Pancreas (tissue), 10 donors: ENCODE data around the gene PGP. TPM values are rescaled to one million over a fixed set of nuclear protein-coding genes. Genes with fewer than 3 reads are reported as not detected.

Experiments used
- ATAC-seq, 4 donors: fragments of 200-7000 bp; cut with Tn5 transposase; one replicate each; pipeline versions ENCODE4 v1.8.0 to v1.9.1; 2020; ENCODE audit warnings: mild to moderate bottlenecking in 4 of 4, moderate library complexity in 4 of 4
- DNase-seq, 6 donors: peaks; one replicate each; pipeline ENCODE4 v3.0.0-alpha.2; 2020
- FAIRE-seq: peaks from 2 replicates; lab custom pipeline; 2012; peaks lifted over from hg19 to GRCh38; lab: Jason Lieb, UNC
- H3K27ac ChIP-seq, 4 donors: fragments of 200-600 bp; sonication (generic); 1 replicate in 3 of 4; 2 replicates in 1 of 4; pipeline versions ENCODE4 v1.5.0 to v1.8.0; 2020
- H3K27me3 ChIP-seq, 4 donors: fragments of 200-600 bp; one replicate each; pipeline ENCODE4 v1.8.0; 2021
- H3K36me3 ChIP-seq, 3 donors: fragments of 200-600 bp; sonication (generic) in 1 of 3; one replicate each; pipeline versions ENCODE4 v1.5.0 to v1.8.0; 2020 to 2021
- H3K4me1 ChIP-seq, 3 donors: fragments of 200-600 bp; one replicate each; pipeline ENCODE4 v1.8.0; 2021
- H3K4me3 ChIP-seq, 4 donors: fragments of 200-600 bp; sonication (generic) in 2 of 4; one replicate each; pipeline versions ENCODE4 v1.5.0 to v1.8.0; 2020 to 2021
- H3K9me3 ChIP-seq, 4 donors: fragments of 200-600 bp; one replicate each; pipeline ENCODE4 v1.8.0; 2021
- CTCF ChIP-seq, 4 donors: fragments of 200-600 bp; sonication (generic) in 3 of 4; IDR thresholded peaks; one replicate each; pipeline versions ENCODE4 v1.5.0 to v1.8.0; 2021; ENCODE audit warnings: antibody characterized with exemption in 4 of 4
- WGBS, 2 donors: extraction: QIAGEN DNeasy Blood & Tissue Kit; methylation state at CpG; one replicate each; pipeline ENCODE4 v1.1.7; 2013; 5-methylcytosine and 5-hydroxymethylcytosine counted together
- intact Hi-C, 3 donors: fragments of 100-400 bp; cut with DNase I; formaldehyde crosslinking; loops; one replicate each; pipeline versions ENCODE4 v1.11.1 to v1.14.2; 2022
- polyA plus RNA-seq, 2 donors: library from polyadenylated mRNA; stranded (reverse); fragments of 200-250 nt; gene quantifications; one replicate each; pipeline ENCODE4 v1.2.3, GENCODE V29; 2013
- total RNA-seq, 6 donors: library from RNA; stranded (reverse); fragmentation: NEBNext Ultra II Directional in 4 of 6; extraction: Animal tissue kit (Norgen Biotek cat#: 25700) in 4 of 6; gene quantifications; one replicate each; pipeline versions ENCODE4 v1.2.1 to v1.2.4, GENCODE V29; 2021 to 2023
- donor health status: healthy with polysubstance abuse.
- donor health status: DM: no; HTN: no; CAD: no; lungs with moderate emphysema.
- donor health status: DM: no; HTN: no; CAD: no.
- donor health status: control.
- donor health status: control.
- donor health status: Bipolar disorder and iron deficiency.
- donor health status: DM: yes; HTN: yes; CAD: no.
- donor health status: DM: no; HTN: no; CAD: no.
- donor health status: DM: no; HTN: no; CAD: no.
- donor health status: DM: yes; HTN: yes; CAD: no.

The PGP gene
- total and polyA plus RNA-seq, 8 donors = 2.9 to 10.2 (median 4.1) TPM

- no peak for DNase-seq
Observed at GRCh38 chr16:2198283-2198682, 16.4 kb downstream of the PGP start.

GRCh38 chr16:2197765-2198164, 16.9 kb downstream of the PGP start:
- H3K9me3 ChIP-seq = no peaks in the 10 kb centered on the region
- H3K4me3 ChIP-seq = no peak overlapping the region
- no peak for DNase-seq
- intact Hi-C loops = loop anchor here in 1 of 3 donors (10.0 kb wide), 1 partner anchor 57 kb away; the partner anchor contains the start of gene ECI1
- FAIRE-seq = no peak
- WGBS, 2 donors = 80 to 86% methylated on average over 6 of the region's 6 CpGs
- no peak for TF ChIP-seq CTCF (IDR thresholded peaks at IDR 0.05)
- ATAC-seq = no peak
- H3K27ac ChIP-seq = no peak overlapping the region
- peaks cover 5 to 7% (median 7%) of the 10 kb centered on the region in 3 donors for H3K4me1 ChIP-seq
- no peaks in the 10 kb centered on the region for H3K27me3 ChIP-seq
- no peaks in the 10 kb centered on the region for H3K36me3 ChIP-seq

More at GRCh38 chr16:2198283-2198682, 16.4 kb downstream of the PGP start:
- TF ChIP-seq CTCF (IDR thresholded peaks at IDR 0.05) = no peak
- Histone ChIP-seq H3K9me3 (no peaks in the 10 kb centered on the region), H3K4me3 (no peak overlapping the region), H3K27ac (no peak overlapping the region), H3K27me3 (no peaks in the 10 kb centered on the region), H3K36me3 (no peaks in the 10 kb centered on the region), H3K4me1 (peaks cover 5 to 7% (median 7%) of the 10 kb centered on the region in 3 donors)
- no peak for ATAC-seq
- FAIRE-seq = no peak
- WGBS, 2 donors = 69 to 74% methylated on average over 4 of the region's 4 CpGs
- intact Hi-C loops = loop anchor here in 1 of 3 donors (10.0 kb wide), 1 partner anchor 57 kb away; the partner anchor contains the start of gene ECI1

- H3K9me3 ChIP-seq = no peaks in the 10 kb centered on the region
- ATAC-seq (no peak), DNase-seq (peak in 1 of 6 donors; percentile 65), FAIRE-seq (no peak)
- WGBS, 2 donors = 45 to 52% methylated on average over 26 to 32 of the region's 32 CpGs
- no peak overlapping the region for H3K27ac ChIP-seq
- no peaks in the 10 kb centered on the region for H3K27me3 ChIP-seq
- intact Hi-C loops = loop anchor here in 1 of 3 donors (10.0 kb wide), 1 partner anchor 58 kb away; the partner anchor contains the start of gene ECI1
- H3K36me3 ChIP-seq = no peaks in the 10 kb centered on the region
- peak overlapping the region in 2 of 4 donors; percentile 35 to 44 for H3K4me3 ChIP-seq
- peaks cover 5 to 7% (median 7%) of the 10 kb centered on the region in 3 donors for H3K4me1 ChIP-seq
- TF ChIP-seq CTCF (IDR thresholded peaks at IDR 0.05) = no peak
Observed at GRCh38 chr16:2196981-2197511, 17.6 kb downstream of the PGP start.

GRCh38 chr16:2196162-2196980, 18.3 kb downstream of the PGP start, which contains the start of gene CASKIN1:
Gene CASKIN1 (minus strand): TSS chr16:2196605. CDS start chr16:2196432, 173 bp downstream.
- Histone ChIP-seq H3K27me3 (no peaks in the 10 kb centered on the region), H3K27ac (no peak within 1 kb of the TSS), H3K4me3 (peak within 1 kb of the TSS in 3 of 4 donors; percentile 30 to 45 (median 44)), H3K4me1 (peaks cover 5 to 7% (median 7%) of the 10 kb centered on the region in 3 donors), H3K36me3 (no peaks in the 10 kb centered on the region), H3K9me3 (no peaks in the 10 kb centered on the region)
- no peak for TF ChIP-seq CTCF (IDR thresholded peaks at IDR 0.05)
- ATAC-seq (peak in 3 of 4 donors; percentile 21 to 55 (median 28)), DNase-seq (no peak), FAIRE-seq (no peak)
- WGBS, 2 donors = 0 to 1% methylated on average over 40 to 124 of the region's 129 CpGs
- intact Hi-C loops = loop anchor here in 1 of 3 donors (10.0 kb wide), 1 partner anchor 58 kb away; the partner anchor contains the start of gene ECI1
